C4-2B (cell line): ENCODE data around the gene ANKRD33B.

ENCODE experiments used
- H3K27ac ChIP-seq: fragments of 450-650 bp; 2 replicates; pipeline ENCODE4 v1.5.1; 2017
- ZFX ChIP-seq: fragments of 450-650 bp; IDR thresholded peaks from 2 replicates; pipeline ENCODE4 v1.6.1; 2017
- TF ChIP-seq, protein P1 (sequence below): fragments of 450-650 bp; conservative IDR thresholded peaks from 2 replicates; pipeline ENCODE4 v1.5.1; 2017; ENCODE audit warnings: mild to moderate bottlenecking

The ANKRD33B gene

DNA sequence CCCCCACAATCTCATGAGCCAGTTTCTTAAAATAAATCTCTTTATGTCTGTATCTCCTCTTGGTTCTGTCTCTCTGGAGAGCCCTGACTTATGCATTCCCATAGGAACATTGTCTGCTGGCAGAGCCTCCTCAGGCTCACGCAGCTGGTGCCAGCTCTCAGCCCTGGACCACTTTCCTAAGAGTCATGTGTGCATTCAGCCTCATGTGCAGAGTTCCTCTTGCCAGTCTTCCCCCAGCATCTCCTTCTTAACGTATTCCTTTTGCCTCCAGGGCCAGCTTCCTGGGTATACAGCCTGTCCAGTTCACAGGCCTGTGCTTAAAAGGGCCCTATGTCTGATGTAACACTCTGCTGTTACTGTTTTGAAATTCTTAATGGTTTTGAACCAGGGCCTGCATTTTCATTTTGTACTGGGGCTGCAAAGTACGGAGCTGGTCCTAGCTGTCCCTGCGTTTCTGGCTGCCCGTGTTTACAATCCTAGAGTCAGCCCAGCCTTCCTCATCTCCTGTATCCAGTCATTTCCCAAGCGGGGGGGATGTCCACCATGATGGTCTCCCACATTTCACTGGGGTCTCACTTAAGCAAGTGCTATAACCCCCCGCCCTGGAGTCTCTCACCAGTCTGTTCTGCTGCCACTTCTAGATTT is 18.1 kb downstream of the ANKRD33B start:
- TF ChIP-seq, protein P1, sequence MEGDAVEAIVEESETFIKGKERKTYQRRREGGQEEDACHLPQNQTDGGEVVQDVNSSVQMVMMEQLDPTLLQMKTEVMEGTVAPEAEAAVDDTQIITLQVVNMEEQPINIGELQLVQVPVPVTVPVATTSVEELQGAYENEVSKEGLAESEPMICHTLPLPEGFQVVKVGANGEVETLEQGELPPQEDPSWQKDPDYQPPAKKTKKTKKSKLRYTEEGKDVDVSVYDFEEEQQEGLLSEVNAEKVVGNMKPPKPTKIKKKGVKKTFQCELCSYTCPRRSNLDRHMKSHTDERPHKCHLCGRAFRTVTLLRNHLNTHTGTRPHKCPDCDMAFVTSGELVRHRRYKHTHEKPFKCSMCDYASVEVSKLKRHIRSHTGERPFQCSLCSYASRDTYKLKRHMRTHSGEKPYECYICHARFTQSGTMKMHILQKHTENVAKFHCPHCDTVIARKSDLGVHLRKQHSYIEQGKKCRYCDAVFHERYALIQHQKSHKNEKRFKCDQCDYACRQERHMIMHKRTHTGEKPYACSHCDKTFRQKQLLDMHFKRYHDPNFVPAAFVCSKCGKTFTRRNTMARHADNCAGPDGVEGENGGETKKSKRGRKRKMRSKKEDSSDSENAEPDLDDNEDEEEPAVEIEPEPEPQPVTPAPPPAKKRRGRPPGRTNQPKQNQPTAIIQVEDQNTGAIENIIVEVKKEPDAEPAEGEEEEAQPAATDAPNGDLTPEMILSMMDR, result no peak
- TF ChIP-seq ZFX, result no peak
- no peak overlapping the region for H3K27ac ChIP-seq

DNA sequence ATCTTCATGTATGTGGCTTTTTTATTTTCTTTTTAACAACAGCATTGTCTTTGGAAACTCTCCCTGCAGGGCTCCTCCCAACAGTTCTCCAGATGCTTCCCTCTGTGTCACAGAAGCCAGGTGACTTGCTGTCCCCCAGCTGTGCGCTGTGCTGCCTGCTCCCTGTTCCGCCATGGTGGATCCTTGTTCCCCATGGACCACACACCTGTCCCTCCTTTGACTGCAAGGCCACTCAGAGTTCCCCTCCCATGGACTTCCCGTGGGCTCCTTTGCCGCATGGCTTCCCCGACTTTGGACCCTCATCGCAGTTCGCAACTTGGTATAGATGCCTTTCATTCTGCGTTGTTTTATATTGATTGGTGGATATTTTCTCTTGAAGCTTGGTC is 18.6 kb downstream of the ANKRD33B start:
- H3K27ac ChIP-seq, result no peak overlapping the region
- TF ChIP-seq ZFX, result no peak
- TF ChIP-seq, protein P1, result no peak

DNA sequence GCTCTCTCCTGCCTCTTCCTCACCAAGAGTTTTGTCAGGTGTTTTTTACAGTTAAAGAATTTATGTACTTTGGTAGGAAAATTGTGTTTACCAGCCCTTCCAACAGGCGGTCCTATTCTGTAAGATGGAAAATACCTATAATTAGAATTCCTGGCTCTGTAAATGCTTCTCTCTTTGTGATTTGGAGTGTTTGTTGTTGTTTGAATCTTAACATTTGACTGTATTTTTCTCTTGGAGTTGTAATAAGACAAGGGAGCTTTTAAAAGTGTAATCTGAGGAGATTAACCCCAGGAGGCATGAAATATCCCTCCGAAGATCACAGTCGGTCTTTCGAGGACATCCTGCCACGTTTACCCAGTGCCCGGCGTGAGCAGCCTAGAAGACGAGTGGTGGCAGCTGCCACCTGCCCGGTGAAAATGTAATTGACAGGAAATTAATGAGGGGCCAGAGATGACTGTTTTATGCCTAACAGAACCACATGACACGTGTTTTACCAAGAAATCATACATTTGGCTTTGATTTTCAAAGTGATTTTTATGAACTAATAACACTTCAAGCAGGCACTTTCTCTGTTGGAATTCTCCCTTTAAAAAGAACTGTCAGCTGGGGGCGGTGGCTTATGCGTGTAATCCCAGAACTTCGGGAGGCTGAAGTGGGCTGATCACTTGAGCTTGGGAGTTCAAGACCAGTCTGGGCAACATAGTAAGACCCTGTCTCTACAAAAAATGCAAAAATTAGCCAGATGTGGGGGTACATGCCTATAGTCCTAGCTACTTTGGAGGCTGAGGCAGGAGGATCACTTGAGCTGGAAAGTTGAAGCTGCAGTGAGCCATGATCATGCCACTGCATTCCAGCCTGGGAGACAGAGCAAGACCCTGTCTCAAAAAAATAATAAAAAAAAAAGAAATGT is 20.0 kb downstream of the ANKRD33B start:
- TF ChIP-seq ZFX, result no peak
- TF ChIP-seq, protein P1, result no peak
- no peak overlapping the region for H3K27ac ChIP-seq

DNA sequence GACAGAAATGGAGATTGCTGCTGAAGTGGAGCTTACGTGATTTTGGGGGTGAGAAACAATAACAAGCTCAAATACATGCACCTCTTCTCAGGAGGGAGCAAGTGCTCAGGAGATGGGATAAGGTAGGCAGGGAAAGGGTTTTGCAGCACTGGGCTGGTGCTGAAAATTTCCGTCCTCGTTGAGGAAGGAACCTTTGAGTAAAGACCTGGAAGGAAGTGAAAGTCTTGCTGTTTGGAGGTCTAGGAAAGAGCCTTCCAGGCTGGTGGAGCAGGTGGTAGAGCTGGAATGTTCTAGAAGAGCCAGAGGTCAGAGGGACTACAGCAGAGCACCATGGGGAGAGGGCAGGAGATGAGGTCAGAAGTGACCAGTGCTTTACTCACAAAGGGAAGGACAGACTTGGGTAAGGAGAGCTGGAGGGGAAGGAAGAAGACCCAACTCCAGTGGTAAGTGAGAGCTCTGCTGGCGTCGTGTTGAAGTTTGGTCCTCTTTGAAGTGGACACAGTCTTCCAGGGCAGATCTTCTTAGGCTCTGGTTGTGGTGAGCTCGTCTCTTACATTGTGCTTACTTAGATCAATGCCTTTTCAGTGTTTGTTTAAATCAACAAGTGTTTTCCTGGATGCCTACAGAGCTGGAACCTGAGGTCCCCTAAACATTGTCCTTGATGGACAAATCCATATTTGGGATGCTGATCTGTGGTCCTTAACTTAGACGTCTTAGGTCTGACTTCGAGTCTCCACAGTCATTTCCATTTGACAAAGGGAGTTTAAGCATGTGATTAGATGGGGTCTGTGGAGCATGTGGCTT is 21.0 kb downstream of the ANKRD33B start:
- TF ChIP-seq ZFX, result no peak
- TF ChIP-seq, protein P1, result no peak
- H3K27ac ChIP-seq, result no peak overlapping the region

DNA sequence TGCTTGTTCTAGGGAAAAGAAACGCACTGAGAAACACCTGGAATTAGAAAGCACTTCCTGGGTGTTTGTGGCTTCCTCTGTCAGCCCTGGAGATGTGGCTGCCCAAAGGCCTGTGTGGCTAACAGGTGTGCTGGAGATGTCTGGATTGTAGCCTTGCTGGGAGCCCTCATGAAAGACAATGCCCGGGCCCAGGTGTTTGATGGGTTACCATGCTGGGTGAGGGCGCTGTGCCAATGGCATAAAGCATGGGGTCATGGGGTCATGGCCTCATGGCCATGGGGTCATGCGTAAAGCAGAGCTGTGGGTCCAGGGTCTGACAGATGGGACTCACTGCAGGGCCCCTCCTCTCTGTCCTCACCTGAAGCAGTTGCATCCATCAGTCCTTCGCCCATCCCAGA is 21.6 kb downstream of the ANKRD33B start:
- H3K27ac ChIP-seq, result no peak overlapping the region
- TF ChIP-seq, protein P1, result no peak
- no peak for TF ChIP-seq ZFX

DNA sequence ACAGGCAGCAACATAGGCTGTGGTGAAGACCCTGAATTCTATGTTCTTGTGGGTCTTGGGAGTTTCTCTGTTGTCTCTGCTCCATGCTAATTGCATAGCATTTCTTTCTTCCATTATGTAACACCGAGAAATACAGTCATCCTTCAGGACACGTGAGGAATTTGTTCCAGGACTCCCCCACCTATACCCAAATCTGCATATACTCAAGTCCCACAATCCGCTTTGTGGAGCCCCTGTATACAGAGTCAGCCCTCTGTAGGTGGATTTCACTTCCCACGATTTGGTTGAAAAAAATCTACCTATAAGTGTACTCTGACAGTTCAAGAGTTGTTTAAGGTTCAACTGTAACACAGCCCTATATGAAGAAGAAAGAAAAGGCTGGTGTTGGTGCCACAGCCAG is 22.1 kb downstream of the ANKRD33B start:
- H3K27ac ChIP-seq, result no peak overlapping the region
- TF ChIP-seq ZFX, result no peak
- TF ChIP-seq, protein P1, result no peak
